Right forelimb (tissue), 1 donor: ENCODE results near the gene USP6.
"Not testable (repeated sequence)": the region's sequence is repeated elsewhere in the genome, so short reads cannot be mapped to it uniquely, and the experiment has no call there.

Experiments
- DNase-seq: peaks from one replicate; pipeline ENCODE4 v3.0.0-alpha.2; 2018

Gene USP6

DNA sequence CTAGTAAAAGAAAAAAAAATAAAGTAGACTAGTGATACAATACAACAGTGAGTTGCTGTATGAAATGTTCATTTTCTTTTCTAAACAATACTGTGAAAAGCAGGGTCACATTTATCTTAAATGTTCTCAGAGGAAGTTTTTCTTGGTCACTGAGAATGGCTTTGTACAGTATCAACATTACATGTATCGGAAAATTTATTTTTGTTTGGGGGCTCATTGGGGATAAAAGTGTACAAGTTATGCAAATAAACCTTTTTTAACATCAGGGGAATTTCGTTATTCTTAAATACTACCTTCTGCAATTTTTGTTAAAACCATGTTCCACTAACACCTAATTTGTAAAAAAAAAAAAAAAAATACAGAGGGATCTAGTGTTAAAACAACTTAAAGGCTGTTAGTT is 84.5 kb downstream of the USP6 start:
- DNase-seq: no peak

DNA sequence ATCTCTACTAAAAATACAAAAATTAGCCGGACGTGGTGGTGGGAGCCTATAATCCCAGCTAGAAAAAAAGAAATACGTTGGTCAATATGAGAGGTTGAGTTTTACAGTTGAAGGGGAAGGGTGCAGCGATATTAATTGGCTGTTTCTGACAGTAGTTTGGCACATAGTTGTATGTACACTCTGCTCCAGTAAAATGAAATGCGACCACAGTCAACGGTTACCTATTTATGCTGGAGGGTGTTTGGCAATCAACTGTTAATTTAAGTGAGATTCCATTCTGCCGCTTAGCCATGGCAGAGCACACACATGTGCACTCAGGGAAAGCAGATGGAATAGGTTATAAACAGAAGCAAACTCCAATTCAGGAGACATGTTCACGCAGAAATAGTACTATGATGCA is 85.2 kb downstream of the USP6 start:
- no peak for DNase-seq

DNA sequence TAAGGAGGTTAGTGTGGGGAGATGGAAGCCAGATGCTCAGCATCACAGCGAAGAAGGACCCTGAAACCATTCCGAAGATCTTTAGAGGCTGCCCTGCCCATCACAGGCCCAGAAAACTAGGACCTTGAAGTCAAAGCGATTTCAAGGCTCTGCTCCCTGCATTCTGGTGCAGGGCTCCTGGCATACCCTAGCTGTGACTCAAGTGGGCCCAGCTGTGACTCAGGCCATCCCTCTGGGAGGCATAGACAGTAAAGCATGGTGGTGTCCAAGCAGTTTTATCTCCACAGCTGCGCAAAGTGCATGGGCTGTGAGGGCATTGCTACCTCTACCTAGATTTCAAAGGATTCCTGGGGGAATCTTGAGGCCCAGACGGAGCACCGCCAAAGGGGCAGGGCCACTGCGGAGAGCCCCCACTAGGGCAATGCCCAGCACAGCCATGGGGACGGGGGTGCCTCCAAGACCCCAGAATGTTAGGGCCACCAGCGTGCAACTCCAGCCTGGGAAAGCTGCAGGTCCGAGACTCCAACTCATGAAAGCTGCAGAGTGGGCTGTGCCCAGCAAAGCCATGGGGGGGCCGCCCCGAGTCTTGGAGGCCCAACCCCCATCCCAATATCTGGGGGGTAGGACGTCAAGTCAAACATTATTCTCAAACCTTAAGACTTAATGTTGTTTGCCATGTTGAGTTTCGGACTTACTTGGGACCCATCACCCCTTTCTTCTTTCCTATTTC is 87.5 kb downstream of the USP6 start:
- DNase-seq: no peak

DNA sequence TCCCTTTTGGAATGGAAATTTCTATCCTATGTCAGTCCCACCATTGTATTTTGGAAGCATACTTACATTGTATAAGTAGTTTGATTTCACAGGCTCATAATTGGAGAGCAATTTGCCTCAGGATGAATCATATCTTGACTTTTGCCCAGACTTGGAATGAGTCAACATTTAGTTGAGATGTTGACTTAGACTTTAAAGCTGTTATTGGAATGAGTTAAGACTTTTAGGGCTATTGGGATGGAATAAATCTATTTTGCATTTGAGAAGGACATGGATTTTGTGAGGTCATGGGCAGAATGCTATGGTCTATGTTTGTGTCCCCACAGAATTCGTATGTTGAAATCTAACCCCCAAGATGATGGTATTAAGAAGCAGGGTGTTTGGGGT is 88.1 kb downstream of the USP6 start:
- DNase-seq: no peak

DNA sequence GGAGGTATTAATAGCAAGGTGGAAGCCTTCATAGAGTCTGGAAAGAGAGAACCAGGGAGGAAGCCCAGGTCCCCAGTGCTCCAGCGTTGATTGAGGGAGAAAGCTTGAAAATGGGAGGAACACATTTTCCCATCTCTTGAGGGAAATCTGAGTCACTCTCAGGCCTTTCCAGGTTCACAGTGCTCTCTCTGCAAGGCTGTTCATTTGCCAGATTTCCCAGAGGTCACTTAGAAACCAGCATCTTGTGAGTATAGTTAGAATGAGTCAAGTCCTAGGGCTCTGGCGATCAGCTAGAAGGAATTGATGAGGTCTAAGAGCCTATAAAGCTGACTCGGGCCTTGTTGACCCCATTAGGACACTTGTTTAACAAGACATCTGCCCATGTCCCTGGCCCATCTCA is 93.6 kb downstream of the USP6 start:
- no peak for DNase-seq

DNA sequence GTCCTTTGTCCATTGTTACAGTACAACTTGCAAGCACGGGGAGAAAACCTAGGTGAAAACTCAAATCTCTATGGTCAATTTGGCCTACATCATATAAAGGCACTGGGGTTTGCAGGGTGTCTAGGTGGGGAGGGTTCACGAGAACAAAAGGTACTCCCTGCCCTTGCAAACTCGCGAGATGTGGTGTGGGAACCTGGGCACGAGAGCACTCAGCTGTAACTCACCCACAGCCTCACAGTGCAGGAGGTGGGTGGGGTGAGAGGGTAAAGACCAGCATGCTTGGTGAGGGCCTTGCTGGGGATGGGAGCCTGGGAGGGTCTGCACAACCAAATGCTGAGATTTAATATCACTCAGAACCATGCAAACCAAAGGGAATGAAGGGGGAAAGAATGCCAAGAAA is 94.3 kb downstream of the USP6 start:
- no peak for DNase-seq

DNA sequence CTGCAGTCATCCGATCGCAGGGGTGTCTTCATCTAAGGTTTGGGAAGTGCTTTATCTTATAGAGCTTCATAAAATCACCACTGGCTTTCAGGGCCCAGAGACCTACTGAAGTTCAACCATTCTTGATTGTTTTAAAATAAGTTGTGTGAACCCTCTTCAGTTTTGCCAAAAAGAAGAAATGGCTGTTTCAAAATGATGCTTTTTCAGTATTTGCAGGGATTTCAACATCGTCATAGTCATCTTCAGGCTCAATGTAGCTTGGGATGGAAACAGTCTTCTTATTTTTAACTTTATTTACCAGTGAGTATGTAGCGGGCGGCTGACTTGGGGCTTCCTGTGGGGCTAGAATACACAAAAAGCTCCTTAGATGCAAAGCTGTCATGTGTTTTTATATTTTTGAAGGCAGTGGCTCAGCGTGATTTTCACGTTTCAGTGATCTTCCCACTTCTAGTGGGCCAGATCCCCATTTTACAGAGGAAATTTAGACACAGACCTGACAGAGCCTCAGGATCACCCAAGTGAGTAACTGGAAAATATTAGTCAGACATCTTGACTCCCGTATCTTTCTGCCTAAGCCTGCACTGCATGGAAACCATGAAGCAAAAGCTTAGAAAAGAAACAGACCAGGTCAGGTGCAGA is 94.9 kb downstream of the USP6 start:
- DNase-seq: no peak

DNA sequence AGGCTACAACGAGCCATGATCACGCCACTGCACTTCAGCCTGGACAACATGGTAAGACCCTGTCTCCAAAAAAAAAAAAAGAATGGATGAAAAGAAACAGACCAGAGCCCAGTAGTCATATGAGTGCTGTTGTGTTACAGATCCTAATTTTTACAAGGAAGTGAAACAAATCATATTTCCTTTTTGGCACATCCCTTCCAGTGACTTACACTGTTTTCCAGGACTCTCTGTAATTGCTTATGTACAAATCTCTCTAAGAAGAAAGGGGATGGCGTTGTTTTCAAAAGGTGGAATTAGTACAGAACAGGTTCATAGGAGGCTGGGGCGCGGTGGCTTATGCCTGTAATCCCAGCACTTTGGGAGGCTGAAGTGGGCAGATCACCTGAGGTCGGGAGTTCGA is 95.6 kb downstream of the USP6 start:
- no peak for DNase-seq

DNA sequence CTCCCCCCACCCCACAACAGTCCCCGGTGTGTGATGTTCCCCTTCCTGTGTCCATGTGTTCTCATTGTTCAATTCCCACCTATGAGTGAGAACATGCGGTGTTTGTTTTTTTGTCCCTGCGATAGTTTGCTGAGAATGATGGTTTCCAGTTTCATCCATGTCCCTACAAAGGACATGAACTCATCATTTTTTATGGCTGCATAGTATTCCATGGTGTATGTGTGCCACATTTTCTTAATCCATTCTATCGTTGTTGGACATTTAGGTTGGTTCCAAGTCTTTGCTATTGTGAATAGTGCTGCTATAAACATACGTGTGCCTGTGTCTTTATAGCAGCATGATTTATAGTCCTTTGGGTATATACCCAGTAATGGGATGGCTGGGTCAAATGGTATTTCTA is 101.7 kb downstream of the USP6 start:
- DNase-seq: not testable (repeated sequence)

DNA sequence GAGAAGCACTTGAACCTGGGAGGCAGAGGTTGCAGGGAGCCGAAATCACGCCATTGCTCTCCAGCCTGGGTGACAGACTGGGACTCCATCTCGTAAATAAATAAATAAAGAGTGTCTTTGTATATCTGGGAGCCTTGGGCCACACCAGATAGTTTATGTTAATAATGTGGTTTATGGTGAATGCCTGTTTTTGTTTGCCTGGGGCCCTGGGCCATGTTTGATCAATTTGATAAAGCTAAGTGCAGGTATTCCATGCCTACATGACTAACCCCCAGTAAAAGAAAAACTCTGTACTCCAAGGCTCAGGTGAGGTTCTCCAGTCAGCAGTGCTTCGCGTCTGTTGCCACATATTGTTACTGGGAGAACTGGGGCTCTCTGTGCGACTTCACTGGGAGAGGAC is 103.7 kb downstream of the USP6 start:
- DNase-seq: no peak

DNA sequence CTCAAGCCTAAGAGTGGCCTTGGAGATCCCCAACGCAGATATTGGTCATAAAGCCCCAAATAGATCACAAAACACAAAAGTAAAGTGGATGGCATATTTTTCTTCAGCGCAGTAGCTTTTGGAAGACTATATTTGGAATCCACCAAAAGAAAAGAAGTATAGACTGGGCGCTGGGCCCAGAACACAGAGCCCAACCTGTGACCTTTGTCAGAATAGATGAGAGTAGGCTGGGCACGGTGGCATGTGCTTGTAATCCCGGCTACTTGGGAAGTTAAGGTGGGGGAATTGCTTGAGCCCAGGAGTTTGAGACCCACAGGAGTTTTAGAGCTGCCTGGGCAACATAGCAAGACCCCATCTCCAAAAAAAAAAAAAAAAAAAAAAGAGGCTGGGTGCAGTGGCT is 104.2 kb downstream of the USP6 start:
- no peak for DNase-seq

DNA sequence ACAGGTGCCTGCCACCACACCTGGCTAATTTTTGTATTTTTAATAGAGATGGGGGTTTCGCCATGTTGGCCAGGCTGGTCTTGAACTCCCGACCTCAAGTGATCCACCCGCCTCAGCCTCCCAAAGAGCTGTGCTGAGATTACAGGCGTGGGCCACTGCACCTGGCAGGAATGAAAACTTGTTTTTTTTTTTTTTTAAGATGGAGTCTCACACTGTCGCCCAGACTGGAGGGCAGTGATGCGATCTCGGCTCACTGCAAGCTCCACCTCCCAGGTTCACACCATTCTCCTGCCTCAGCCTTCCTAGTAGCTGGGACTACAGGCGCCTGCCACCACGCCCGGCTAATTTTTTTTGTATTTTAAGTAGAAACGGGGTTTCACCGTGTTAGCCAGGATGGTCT is 106.1 kb downstream of the USP6 start:
- not testable (repeated sequence) for DNase-seq
